ENCODE results near the gene TNFRSF1B.

DNA sequence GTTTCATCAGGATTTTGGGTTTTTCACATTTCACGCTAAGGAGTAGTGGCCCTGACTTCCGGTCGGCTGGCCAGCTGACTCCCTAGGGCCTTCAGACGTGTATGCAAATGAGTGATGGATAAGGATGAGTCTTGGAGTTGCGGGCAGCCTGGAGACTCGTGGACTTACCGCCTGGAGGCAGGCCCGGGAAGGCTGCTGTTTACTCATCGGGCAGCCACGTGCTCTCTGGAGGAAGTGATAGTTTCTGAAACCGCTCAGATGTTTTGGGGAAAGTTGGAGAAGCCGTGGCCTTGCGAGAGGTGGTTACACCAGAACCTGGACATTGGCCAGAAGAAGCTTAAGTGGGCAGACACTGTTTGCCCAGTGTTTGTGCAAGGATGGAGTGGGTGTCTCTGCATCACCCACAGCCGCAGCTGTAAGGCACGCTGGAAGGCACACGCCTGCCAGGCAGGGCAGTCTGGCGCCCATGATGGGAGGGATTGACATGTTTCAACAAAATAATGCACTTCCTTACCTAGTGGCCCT, 23.1 kb upstream of the TNFRSF1B start:
- TF ChIP-seq REST (IDR thresholded peaks at IDR 0.05; ENCODE audit: low read depth) (no peak), POLR2A (IDR thresholded peaks at IDR 0.05; ENCODE audit: borderline replicate concordance, extremely low read depth, insufficient read depth, insufficient read length) (no peak), CTCF (IDR thresholded peaks at IDR 0.05 in 2 of 3, conservative IDR thresholded peaks at IDR 0.05 in 1 of 3; ENCODE audit: borderline replicate concordance in 1 of 3, insufficient read depth in 1 of 3, low read depth in 2 of 3, low read length in 2 of 3) (no peak), POLR2AphosphoS5 (IDR thresholded peaks at IDR 0.05; ENCODE audit: low read depth, low read length) (no peak), ZFX (IDR thresholded peaks at IDR 0.05) (no peak), ZNF274 (IDR thresholded peaks at IDR 0.05; ENCODE audit: low read depth, low read length) (no peak), EZH2 (IDR thresholded peaks at IDR 0.05) (no peak)
